ENCODE results near the gene ARHGAP29. TPM values are rescaled to one million over a fixed set of nuclear protein-coding genes. Genes with fewer than 3 reads are reported as not detected.

ARHGAP29 gene
- total and polyA plus RNA-seq, 2 experiments from 2014 or later = 4.6 to 6.9 TPM

DNA sequence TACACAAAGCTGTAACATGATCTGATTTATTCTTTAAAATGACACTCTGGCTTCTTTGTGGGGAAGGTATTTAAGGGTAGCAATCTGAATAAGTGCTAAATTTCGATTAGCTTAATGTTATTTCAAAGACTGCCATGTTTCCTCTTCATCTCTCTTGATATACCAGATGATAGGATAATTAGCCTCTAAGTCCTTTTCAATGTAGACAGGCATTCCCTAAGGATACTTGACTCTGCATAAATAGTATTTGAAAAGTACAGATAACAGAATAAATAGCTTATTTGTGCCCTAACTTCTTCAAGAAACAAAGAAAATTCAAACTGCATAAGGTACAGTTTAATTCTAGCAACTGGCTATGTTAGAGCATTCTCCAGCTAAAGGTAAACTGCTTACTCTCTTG lies 46.2 kb downstream of the ARHGAP29 start (continued):
- TF ChIP-seq ETS1 (IDR thresholded peaks at IDR 0.05) = no peak
- TF ChIP-seq JUNB (IDR thresholded peaks at IDR 0.05; ENCODE audit: unreplicated experiment) = no peak
- no peak for TF ChIP-seq ZNF331 (CRISPR knock-in tag; IDR thresholded peaks at IDR 0.05; ENCODE audit: low read depth)
- TF ChIP-seq CTCF (conservative IDR thresholded peaks at IDR 0.05; ENCODE audit: low read depth in 2 of 2) = no peak
- no peak for TF ChIP-seq ZNF114 (CRISPR knock-in tag; IDR thresholded peaks at IDR 0.05)
- no peak for TF ChIP-seq CREB1 (CRISPR knock-in tag; IDR thresholded peaks at IDR 0.05; ENCODE audit: low read depth)
- TF ChIP-seq EZH2phosphoT487 (IDR thresholded peaks at IDR 0.05; ENCODE audit: unreplicated experiment) = no peak

GRCh38 chr1:94186946-94187345 lies 50.4 kb downstream of the ARHGAP29 start:
- no peak for ATAC-seq
- Histone ChIP-seq H3K4me2 (no peak overlapping the region), H3K27me3 (ENCODE audit: insufficient read depth) (no peaks in the 10 kb centered on the region), H3K27ac (ENCODE audit: low read depth) (no peak overlapping the region), H3K4me1 (ENCODE audit: insufficient read depth) (no peaks in the 10 kb centered on the region; the same call in 1 of the 2 replicates), H3K4me3 (no peak overlapping the region), H3K79me2 (replicated peaks; ENCODE audit: insufficient read depth) (no peaks in the 10 kb centered on the region), H3K36me3 (ENCODE audit: insufficient read depth) (no peaks in the 10 kb centered on the region), H3K9me2 (ENCODE audit: insufficient read depth) (no peaks in the 10 kb centered on the region), H4K20me1 (replicated peaks; ENCODE audit: insufficient read depth) (no peaks in the 10 kb centered on the region), H2AFZ (no peak overlapping the region), H3F3A (replicated peaks; ENCODE audit: low read depth) (no peaks in the 10 kb centered on the region)
- Mint-ChIP-seq H3K36me3 (ENCODE audit: low read depth) (no peaks in the 10 kb centered on the region), H3K4me3 (no peak overlapping the region), H3K27ac (no peak overlapping the region), H3K4me1 (peaks cover 6% of the 10 kb centered on the region; the same call in 2 of the 3 replicates), H3K9me3 (no peaks in the 10 kb centered on the region), H3K27me3 (ENCODE audit: insufficient read depth, low read depth, poor library complexity) (no peaks in the 10 kb centered on the region)
- DNase-seq (ENCODE audit: low spot score) = no peak
- TF ChIP-seq ZNF331 (CRISPR knock-in tag; IDR thresholded peaks at IDR 0.05; ENCODE audit: low read depth) (no peak), POLR2AphosphoS5 (IDR thresholded peaks at IDR 0.05; ENCODE audit: low read depth) (no peak), CREB1 (CRISPR knock-in tag; IDR thresholded peaks at IDR 0.05; ENCODE audit: low read depth) (no peak), EZH2phosphoT487 (IDR thresholded peaks at IDR 0.05; ENCODE audit: unreplicated experiment) (no peak), ETS1 (IDR thresholded peaks at IDR 0.05) (no peak), NANOG (IDR thresholded peaks at IDR 0.05; ENCODE audit: borderline replicate concordance) (no peak), CTCF (conservative IDR thresholded peaks at IDR 0.05; ENCODE audit: low read depth in 2 of 2) (no peak)
- TF ChIP-seq, protein P1, sequence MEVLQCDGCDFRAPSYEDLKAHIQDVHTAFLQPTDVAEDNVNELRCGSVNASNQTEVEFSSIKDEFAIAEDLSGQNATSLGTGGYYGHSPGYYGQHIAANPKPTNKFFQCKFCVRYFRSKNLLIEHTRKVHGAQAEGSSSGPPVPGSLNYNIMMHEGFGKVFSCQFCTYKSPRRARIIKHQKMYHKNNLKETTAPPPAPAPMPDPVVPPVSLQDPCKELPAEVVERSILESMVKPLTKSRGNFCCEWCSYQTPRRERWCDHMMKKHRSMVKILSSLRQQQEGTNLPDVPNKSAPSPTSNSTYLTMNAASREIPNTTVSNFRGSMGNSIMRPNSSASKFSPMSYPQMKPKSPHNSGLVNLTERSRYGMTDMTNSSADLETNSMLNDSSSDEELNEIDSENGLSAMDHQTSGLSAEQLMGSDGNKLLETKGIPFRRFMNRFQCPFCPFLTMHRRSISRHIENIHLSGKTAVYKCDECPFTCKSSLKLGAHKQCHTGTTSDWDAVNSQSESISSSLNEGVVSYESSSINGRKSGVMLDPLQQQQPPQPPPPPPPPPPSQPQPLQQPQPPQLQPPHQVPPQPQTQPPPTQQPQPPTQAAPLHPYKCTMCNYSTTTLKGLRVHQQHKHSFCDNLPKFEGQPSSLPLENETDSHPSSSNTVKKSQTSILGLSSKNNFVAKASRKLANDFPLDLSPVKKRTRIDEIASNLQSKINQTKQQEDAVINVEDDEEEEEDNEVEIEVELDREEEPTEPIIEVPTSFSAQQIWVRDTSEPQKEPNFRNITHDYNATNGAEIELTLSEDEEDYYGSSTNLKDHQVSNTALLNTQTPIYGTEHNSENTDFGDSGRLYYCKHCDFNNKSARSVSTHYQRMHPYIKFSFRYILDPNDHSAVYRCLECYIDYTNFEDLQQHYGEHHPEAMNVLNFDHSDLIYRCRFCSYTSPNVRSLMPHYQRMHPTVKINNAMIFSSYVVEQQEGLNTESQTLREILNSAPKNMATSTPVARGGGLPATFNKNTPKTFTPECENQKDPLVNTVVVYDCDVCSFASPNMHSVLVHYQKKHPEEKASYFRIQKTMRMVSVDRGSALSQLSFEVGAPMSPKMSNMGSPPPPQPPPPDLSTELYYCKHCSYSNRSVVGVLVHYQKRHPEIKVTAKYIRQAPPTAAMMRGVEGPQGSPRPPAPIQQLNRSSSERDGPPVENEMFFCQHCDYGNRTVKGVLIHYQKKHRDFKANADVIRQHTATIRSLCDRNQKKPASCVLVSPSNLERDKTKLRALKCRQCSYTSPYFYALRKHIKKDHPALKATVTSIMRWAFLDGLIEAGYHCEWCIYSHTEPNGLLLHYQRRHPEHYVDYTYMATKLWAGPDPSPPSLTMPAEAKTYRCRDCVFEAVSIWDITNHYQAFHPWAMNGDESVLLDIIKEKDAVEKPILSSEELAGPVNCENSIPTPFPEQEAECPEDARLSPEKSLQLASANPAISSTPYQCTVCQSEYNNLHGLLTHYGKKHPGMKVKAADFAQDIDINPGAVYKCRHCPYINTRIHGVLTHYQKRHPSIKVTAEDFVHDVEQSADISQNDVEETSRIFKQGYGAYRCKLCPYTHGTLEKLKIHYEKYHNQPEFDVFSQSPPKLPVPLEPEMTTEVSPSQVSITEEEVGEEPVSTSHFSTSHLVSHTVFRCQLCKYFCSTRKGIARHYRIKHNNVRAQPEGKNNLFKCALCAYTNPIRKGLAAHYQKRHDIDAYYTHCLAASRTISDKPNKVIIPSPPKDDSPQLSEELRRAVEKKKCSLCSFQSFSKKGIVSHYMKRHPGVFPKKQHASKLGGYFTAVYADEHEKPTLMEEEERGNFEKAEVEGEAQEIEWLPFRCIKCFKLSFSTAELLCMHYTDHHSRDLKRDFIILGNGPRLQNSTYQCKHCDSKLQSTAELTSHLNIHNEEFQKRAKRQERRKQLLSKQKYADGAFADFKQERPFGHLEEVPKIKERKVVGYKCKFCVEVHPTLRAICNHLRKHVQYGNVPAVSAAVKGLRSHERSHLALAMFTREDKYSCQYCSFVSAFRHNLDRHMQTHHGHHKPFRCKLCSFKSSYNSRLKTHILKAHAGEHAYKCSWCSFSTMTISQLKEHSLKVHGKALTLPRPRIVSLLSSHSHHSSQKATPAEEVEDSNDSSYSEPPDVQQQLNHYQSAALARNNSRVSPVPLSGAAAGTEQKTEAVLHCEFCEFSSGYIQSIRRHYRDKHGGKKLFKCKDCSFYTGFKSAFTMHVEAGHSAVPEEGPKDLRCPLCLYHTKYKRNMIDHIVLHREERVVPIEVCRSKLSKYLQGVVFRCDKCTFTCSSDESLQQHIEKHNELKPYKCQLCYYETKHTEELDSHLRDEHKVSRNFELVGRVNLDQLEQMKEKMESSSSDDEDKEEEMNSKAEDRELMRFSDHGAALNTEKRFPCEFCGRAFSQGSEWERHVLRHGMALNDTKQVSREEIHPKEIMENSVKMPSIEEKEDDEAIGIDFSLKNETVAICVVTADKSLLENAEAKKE (CRISPR knock-in tag; IDR thresholded peaks at IDR 0.05) = no peak

All from GM23338 (cell line).